Chondrocyte (in vitro differentiated cells): ENCODE results near the gene GSDMA. TPM values are rescaled to one million over a fixed set of nuclear protein-coding genes. Genes with fewer than 3 reads are reported as not detected.
A peak's percentile ranks its signal among the peaks of the same experiment; 100 is the strongest.

Experiments
- DNase-seq: peaks from one replicate; pipeline ENCODE4 v3.0.0; 2021; ENCODE audit warnings: mixed read lengths, low spot score
- H3K27ac Mint-ChIP-seq: one replicate; pipeline ENCODE4 v1.8.0; 2021; ENCODE audit warnings: mild to moderate bottlenecking, moderate library complexity, mixed read lengths; ENCODE audit not compliant: unreplicated experiment
- H3K27me3 Mint-ChIP-seq: 2 replicates; pipeline ENCODE4 v1.8.0; 2021; ENCODE audit warnings: low read depth, mixed read lengths
- H3K36me3 Mint-ChIP-seq: 2 replicates; pipeline ENCODE4 v1.8.0; 2021; ENCODE audit warnings: low read depth, mixed read lengths
- H3K4me1 Mint-ChIP-seq: 2 replicates; pipeline ENCODE4 v1.8.0; 2021; ENCODE audit warnings: low read depth, mild to moderate bottlenecking, mixed read lengths
- H3K4me3 Mint-ChIP-seq: one replicate; pipeline ENCODE4 v1.8.0; 2021; ENCODE audit warnings: mild to moderate bottlenecking, moderate library complexity, mixed read lengths; ENCODE audit not compliant: unreplicated experiment
- H3K9me3 Mint-ChIP-seq: 2 replicates; pipeline ENCODE4 v1.8.0; 2021; ENCODE audit warnings: low read depth, mixed read lengths
- total RNA-seq: library from RNA; stranded (reverse); gene quantifications from 3 replicates; pipeline ENCODE4 v1.2.1, GENCODE V29; 2021
- TF ChIP-seq, protein P1 (sequence below): fragments of 200-600 bp; sonication (generic); IDR thresholded peaks from 2 replicates; pipeline ENCODE4 v1.5.0; 2021; ENCODE audit warnings: antibody characterized with exemption, mild to moderate bottlenecking, moderate library complexity

Gene GSDMA
- total RNA-seq, 1 donor from 2014 or later: not detected

GRCh38 chr17:39920218-39921210, 42.3 kb upstream of the GSDMA start:
- H3K4me3 Mint-ChIP-seq: no peak overlapping the region
- H3K4me1 Mint-ChIP-seq: peaks cover 15% of the 10 kb centered on the region
- no peaks in the 10 kb centered on the region for H3K9me3 Mint-ChIP-seq
- TF ChIP-seq, protein P1, sequence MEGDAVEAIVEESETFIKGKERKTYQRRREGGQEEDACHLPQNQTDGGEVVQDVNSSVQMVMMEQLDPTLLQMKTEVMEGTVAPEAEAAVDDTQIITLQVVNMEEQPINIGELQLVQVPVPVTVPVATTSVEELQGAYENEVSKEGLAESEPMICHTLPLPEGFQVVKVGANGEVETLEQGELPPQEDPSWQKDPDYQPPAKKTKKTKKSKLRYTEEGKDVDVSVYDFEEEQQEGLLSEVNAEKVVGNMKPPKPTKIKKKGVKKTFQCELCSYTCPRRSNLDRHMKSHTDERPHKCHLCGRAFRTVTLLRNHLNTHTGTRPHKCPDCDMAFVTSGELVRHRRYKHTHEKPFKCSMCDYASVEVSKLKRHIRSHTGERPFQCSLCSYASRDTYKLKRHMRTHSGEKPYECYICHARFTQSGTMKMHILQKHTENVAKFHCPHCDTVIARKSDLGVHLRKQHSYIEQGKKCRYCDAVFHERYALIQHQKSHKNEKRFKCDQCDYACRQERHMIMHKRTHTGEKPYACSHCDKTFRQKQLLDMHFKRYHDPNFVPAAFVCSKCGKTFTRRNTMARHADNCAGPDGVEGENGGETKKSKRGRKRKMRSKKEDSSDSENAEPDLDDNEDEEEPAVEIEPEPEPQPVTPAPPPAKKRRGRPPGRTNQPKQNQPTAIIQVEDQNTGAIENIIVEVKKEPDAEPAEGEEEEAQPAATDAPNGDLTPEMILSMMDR: no peak
- peaks cover 26% of the 10 kb centered on the region for H3K36me3 Mint-ChIP-seq
- no peaks in the 10 kb centered on the region for H3K27me3 Mint-ChIP-seq
- no peak for DNase-seq
- no peak overlapping the region for H3K27ac Mint-ChIP-seq

- H3K27me3 Mint-ChIP-seq: no peaks in the 10 kb centered on the region
- peaks cover 23% of the 10 kb centered on the region for H3K4me1 Mint-ChIP-seq
- no peak overlapping the region for H3K27ac Mint-ChIP-seq
Observed at GRCh38 chr17:39921323-39921722, 41.5 kb upstream of the GSDMA start.

DNA sequence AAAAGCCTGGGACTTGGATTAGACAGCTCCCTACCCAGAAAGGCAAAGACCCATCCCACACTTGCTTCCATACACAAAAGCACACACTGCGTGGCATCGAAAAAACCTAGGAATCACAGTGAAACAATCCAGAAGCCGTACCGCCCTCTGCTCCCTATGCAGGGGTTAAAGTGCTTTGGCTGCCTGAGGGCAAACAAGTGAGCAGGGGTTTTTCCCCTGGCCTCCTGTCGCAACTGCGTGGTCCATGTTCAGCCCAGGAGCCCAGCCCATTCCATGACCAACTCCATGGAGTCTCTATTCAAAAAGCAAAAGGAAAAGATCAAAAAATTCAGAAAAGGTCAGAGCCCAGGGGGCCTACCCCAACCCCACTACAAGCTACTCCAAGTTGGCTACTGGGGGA, 40.8 kb upstream of the GSDMA start:
- Mint-ChIP-seq H3K27ac (no peak overlapping the region), H3K4me3 (no peak overlapping the region), H3K4me1 (peaks cover 28% of the 10 kb centered on the region), H3K9me3 (no peaks in the 10 kb centered on the region), H3K36me3 (peaks cover 23% of the 10 kb centered on the region), H3K27me3 (no peaks in the 10 kb centered on the region)
- TF ChIP-seq, protein P1: no peak
- DNase-seq: no peak

More at GRCh38 chr17:39921323-39921722, 41.5 kb upstream of the GSDMA start:
- no peaks in the 10 kb centered on the region for H3K9me3 Mint-ChIP-seq
- TF ChIP-seq, protein P1: no peak
- H3K36me3 Mint-ChIP-seq: peaks cover 26% of the 10 kb centered on the region
- H3K4me3 Mint-ChIP-seq: no peak overlapping the region
- DNase-seq: no peak

DNA sequence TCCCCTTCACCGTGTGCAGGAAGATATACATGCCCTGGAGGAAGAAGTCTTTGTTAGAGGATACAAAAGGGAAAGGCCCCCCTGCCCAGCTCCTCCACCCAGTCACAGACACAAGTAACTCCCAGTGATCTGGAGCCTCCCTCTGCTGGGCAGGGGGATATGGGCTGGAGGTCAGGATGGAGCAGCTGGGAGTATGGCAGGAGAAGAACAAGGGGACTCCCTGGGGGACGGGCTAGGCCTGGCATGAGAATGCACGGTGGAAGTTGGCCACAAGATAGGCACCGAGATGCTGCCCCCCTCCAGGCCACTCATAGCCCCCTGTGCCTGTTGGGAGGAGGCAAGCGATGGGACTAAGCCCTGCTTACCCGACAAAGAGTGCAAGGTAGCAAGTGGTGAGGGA, 39.6 kb upstream of the GSDMA start:
- no peaks in the 10 kb centered on the region for H3K27me3 Mint-ChIP-seq
- no peaks in the 10 kb centered on the region for H3K9me3 Mint-ChIP-seq
- H3K27ac Mint-ChIP-seq: no peak overlapping the region
- H3K36me3 Mint-ChIP-seq: peaks cover 21% of the 10 kb centered on the region
- H3K4me1 Mint-ChIP-seq: peaks cover 36% of the 10 kb centered on the region
- no peak overlapping the region for H3K4me3 Mint-ChIP-seq
- DNase-seq: no peak
- TF ChIP-seq, protein P1: no peak

GRCh38 chr17:39923836-39924690, 38.7 kb upstream of the GSDMA start:
- H3K4me1 Mint-ChIP-seq: peaks cover 44% of the 10 kb centered on the region
- TF ChIP-seq, protein P1: peak; percentile 61
- H3K4me3 Mint-ChIP-seq: no peak overlapping the region
- no peaks in the 10 kb centered on the region for H3K9me3 Mint-ChIP-seq
- no peak for DNase-seq
- H3K27me3 Mint-ChIP-seq: no peaks in the 10 kb centered on the region
- H3K36me3 Mint-ChIP-seq: peaks cover 19% of the 10 kb centered on the region
- peak overlapping the region; percentile 49 for H3K27ac Mint-ChIP-seq
